MCF 10A (cell line): Measurements from ENCODE around the gene CCR9. TPM values are rescaled to one million over a fixed set of nuclear protein-coding genes. Genes with fewer than 3 reads are reported as not detected.

Source experiments
- Bru-seq: library from RNA; stranded (reverse); fragments of 400-500 nt; gene quantifications from one replicate; lab custom pipeline; 2021; lab: Mats Ljungman, UMichigan
- BruChase-seq, 2 experiments: library from RNA; stranded (reverse); fragments of 400-500 nt; gene quantifications; one replicate each; lab custom pipeline; 2021; lab: Mats Ljungman, UMichigan
- BruUV-seq: library from RNA; stranded (reverse); fragments of 400-500 nt; replicated peaks from 2 replicates; lab custom pipeline; 2021; lab: Mats Ljungman, UMichigan
- CTCF ChIA-PET: fragments of 300-600 bp; sonication (Branson Sonifier 250); formaldehyde crosslinking; extraction: SDS; loops from one replicate; lab custom pipeline; 2021; ENCODE audit warnings: antibody characterized with exemption, inconsistent platforms; lab: Yijun Ruan, JAX
- POLR2A ChIA-PET: fragments of 300-600, 350-650 bp; sonication (Branson Sonifier 250); formaldehyde crosslinking; extraction: SDS; loops from one replicate; lab custom pipeline; 2020; ENCODE audit warnings: antibody characterized with exemption, inconsistent platforms; lab: Yijun Ruan, JAX
- DNase-seq: peaks from one replicate; pipeline ENCODE4 v3.0.0-alpha.2; 2018; ENCODE audit not compliant: unreplicated experiment
- H3K27ac Mint-ChIP-seq: one replicate; pipeline ENCODE4 v1.8.0; 2022; ENCODE audit warnings: mild to moderate bottlenecking, low read depth, mixed read lengths; ENCODE audit not compliant: unreplicated experiment
- H3K27me3 Mint-ChIP-seq: one replicate; pipeline ENCODE4 v1.8.0; 2022; ENCODE audit warnings: mixed read lengths; ENCODE audit not compliant: insufficient read depth, unreplicated experiment
- H3K36me3 Mint-ChIP-seq: one replicate; pipeline ENCODE4 v1.8.0; 2022; ENCODE audit warnings: mild to moderate bottlenecking, moderate library complexity, mixed read lengths; ENCODE audit not compliant: insufficient read depth, unreplicated experiment
- H3K4me1 Mint-ChIP-seq: one replicate; pipeline ENCODE4 v1.8.0; 2022; ENCODE audit warnings: mixed read lengths; ENCODE audit not compliant: insufficient read depth, unreplicated experiment
- H3K4me3 Mint-ChIP-seq: one replicate; pipeline ENCODE4 v1.8.0; 2022; ENCODE audit warnings: mild to moderate bottlenecking, moderate library complexity, mixed read lengths; ENCODE audit not compliant: unreplicated experiment
- H3K9me3 Mint-ChIP-seq: one replicate; pipeline ENCODE4 v1.8.0; 2022; ENCODE audit warnings: mixed read lengths; ENCODE audit not compliant: unreplicated experiment
- CTCF ChIP-seq: fragments of 200-600 bp; IDR thresholded peaks from one replicate; pipeline ENCODE4 v1.8.0; 2022; ENCODE audit warnings: antibody characterized with exemption, mild to moderate bottlenecking; ENCODE audit not compliant: unreplicated experiment
- intact Hi-C: fragments of 100-400 bp; cut with micrococcal nuclease; formaldehyde crosslinking; loops from 2 replicates; pipeline ENCODE4 v1.14.1; 2022
- long read RNA-seq: library from polyadenylated mRNA; stranded (forward); transcript quantifications from one replicate; pipeline ENCODE4 v2.0.0, GENCODE V29; 2022
- total RNA-seq: library from RNA; stranded (reverse); gene quantifications from 2 replicates; pipeline ENCODE4 v1.2.3, GENCODE V29; 2022

Gene CCR9
- total RNA-seq (not detected in 2 replicates), Bru-seq, nascent RNA (not detected), BruChase-seq, experiment 1, labeled RNA remaining after a 6-hour chase (not detected), BruChase-seq, experiment 2, labeled RNA remaining after a 2-hour chase (not detected)
- long read RNA-seq: 0 reads

- peaks cover 4% of the 10 kb centered on the region for H3K4me1 Mint-ChIP-seq
- no peak within 1 kb of the TSS for H3K27ac Mint-ChIP-seq
- no peaks in the 10 kb centered on the region for H3K36me3 Mint-ChIP-seq
- no peak for DNase-seq
- BruUV-seq: no TSS peak
- TF ChIP-seq CTCF: no peak
- POLR2A ChIA-PET: interaction anchor here (0.7 to 1.2 kb wide), 3 partner anchors 19 to 44 kb away, joined by 3 to 4 read pairs (median 3); partner anchors contain the start of gene LZTFL1
- H3K27me3 Mint-ChIP-seq: peaks cover 18% of the 10 kb centered on the region
- H3K4me3 Mint-ChIP-seq: no peak within 1 kb of the TSS
- no peaks in the 10 kb centered on the region for H3K9me3 Mint-ChIP-seq
- intact Hi-C loops: no loop called here
- CTCF ChIA-PET: no interaction called here
These were observed at the start of gene CCR9 for GRCh38 chr3:45885979-45886705. Gene CCR9 (plus strand): TSS chr3:45886543. CDS start chr3:45894934, 8,391 bp downstream.

GRCh38 chr3:45838466-45838865 lies 47.9 kb upstream of the CCR9 start:
- CTCF ChIA-PET: no interaction called here
- POLR2A ChIA-PET: no interaction called here
- intact Hi-C loops: no loop called here

GRCh38 chr3:45841420-45841756 lies 45.0 kb upstream of the CCR9 start:
- TF ChIP-seq CTCF: no peak
- ChIA-PET POLR2A (interaction anchor here (0.6 to 3.5 kb wide), 18 partner anchors 9 to 874 kb away, joined by 3 to 26 read pairs (median 4); partner anchors contain the start of gene SACM1L), CTCF (interaction anchor here (0.6 to 2.0 kb wide), 11 partner anchors 9 to 331 kb away, joined by 3 to 7 read pairs (median 5); no protein-coding TSS in a partner anchor)
- peaks cover 25% of the 10 kb centered on the region for H3K4me1 Mint-ChIP-seq
- H3K27ac Mint-ChIP-seq: peak overlapping the region; percentile 98
- intact Hi-C loops: loop anchor here (5.0 kb wide), 2 partner anchors 86 to 236 kb away; no protein-coding TSS in a partner anchor
- H3K27me3 Mint-ChIP-seq: peaks cover 35% of the 10 kb centered on the region
- H3K4me3 Mint-ChIP-seq: peak overlapping the region; percentile 94
- no peaks in the 10 kb centered on the region for H3K9me3 Mint-ChIP-seq
- peak; percentile 18 for DNase-seq
- H3K36me3 Mint-ChIP-seq: peaks cover 9% of the 10 kb centered on the region
- no TSS peak for BruUV-seq

More at GRCh38 chr3:45838466-45838865, 47.9 kb upstream of the CCR9 start:
- BruUV-seq: no TSS peak
- Mint-ChIP-seq H3K27ac (no peak overlapping the region), H3K9me3 (no peaks in the 10 kb centered on the region), H3K27me3 (peaks cover 7% of the 10 kb centered on the region), H3K36me3 (peaks cover 26% of the 10 kb centered on the region), H3K4me1 (peaks cover 25% of the 10 kb centered on the region), H3K4me3 (no peak overlapping the region)
- DNase-seq: no peak
- no peak for TF ChIP-seq CTCF
